Measurements from ENCODE around the gene LSM14B.

DNA sequence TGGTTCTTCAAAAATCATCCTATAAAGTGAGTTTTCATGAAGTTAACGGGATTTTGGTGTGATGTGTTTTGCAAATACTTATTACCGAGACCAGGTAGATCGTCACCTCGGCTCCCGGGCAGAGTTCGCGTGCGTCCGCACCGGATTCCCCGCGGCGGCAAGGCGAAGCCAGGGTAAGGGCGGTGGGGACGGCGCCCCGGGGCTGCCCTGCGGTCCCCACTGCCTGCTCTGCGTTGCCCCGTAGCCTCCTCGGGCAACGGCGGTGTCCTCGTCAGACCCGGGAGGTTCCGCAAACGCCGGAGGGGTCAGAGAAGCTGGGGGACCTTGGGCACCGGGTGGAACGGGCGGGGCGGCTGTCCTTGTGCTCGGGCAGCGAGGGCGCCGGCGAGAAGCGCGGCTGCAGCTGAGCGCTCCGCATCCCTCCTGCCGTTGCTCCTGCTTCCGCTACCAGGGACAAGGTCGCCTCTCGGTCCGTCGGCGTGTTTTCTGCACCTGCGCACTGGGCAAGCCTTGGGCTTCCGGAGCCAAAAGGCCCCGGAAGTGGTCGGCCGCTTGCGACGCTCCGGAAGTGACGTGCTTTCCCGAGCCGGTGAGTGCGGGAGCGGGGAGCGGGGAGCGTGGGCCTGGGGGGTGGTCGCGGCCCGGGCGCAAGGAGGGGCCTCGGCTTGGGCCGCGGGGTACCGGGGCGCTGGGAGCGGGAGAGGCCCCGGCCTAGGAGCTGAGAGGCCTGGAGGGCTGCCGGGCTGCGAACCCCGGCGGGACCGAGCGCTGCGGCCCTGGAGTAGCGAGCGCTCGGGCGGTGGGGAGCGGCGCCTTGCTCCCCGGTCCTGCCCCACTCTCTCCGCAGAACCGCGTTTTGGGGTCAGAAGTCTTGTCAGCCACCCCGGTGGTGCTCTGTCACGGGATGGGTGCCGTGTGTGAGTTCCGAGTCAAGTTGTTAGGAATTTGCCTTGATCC lies 60.5 kb downstream of the LSM14B start, which contains the start of gene MTG2:
- no peak for TF ChIP-seq CTCF (conservative IDR thresholded peaks at IDR 0.05 in 1 of 2, IDR thresholded peaks at IDR 0.05 in 1 of 2; ENCODE audit: extremely low read depth in 1 of 2, insufficient read depth in 1 of 2, low read depth in 1 of 2, low read length in 2 of 2)
- no peak for TF ChIP-seq EZH2 (IDR thresholded peaks at IDR 0.05; ENCODE audit: borderline replicate concordance, low read length)

All from mammary epithelial cell (primary cell).